Spleen (tissue), 7 donors: ENCODE results near the gene HLA-B.

Experiments
- CTCF ChIP-seq, 11 experiments: fragments of 200-600 bp in 7 of 11; fragments of 450-650 bp in 4 of 11; sonication (generic) in 4 of 11; IDR thresholded peaks in 8 of 11; conservative IDR thresholded peaks in 3 of 11; 1 replicate in 7 of 11; 2 replicates in 4 of 11; pipeline versions ENCODE4 v1.4.0 to v1.8.0; 2016 to 2021; ENCODE audit warnings: antibody characterized with exemption in 11 of 11, inconsistent platforms in 4 of 11, mild to moderate bottlenecking in 1 of 11
- POLR2A ChIP-seq, 3 donors: fragments of 450-650 bp; IDR thresholded peaks; one replicate each; pipeline ENCODE4 v1.5.1; 2017; ENCODE audit warnings: antibody characterized with exemption in 3 of 3, mild to moderate bottlenecking in 1 of 3
- donor health status: DM: no; HTN: no; CAD: no; lungs with moderate emphysema.
- donor health status: DM: no; HTN: no; CAD: no.
- donor health status: DM: no; HTN: no; CAD: no.

- no peak for TF ChIP-seq CTCF (IDR thresholded peaks at IDR 0.05 in 8 of 11, conservative IDR thresholded peaks at IDR 0.05 in 3 of 11)
- TF ChIP-seq POLR2A (IDR thresholded peaks at IDR 0.05) = no peak
Observed at GRCh38 chr6:31386977-31387376, 30.0 kb upstream of the HLA-B start.
